IPS-15b (cell line): Measurements from ENCODE around the gene INTS1.

Experiments used
- H3K27me3 ChIP-seq: one replicate; pipeline ENCODE4 v1.6.1; 2013; ENCODE audit warnings: low read length; ENCODE audit not compliant: control insufficient read depth, insufficient read depth
- H3K36me3 ChIP-seq: one replicate; pipeline ENCODE4 v1.6.1; 2013; ENCODE audit warnings: low read length; ENCODE audit not compliant: control insufficient read depth, insufficient read depth
- H3K4me1 ChIP-seq: one replicate; pipeline ENCODE4 v1.6.1; 2013; ENCODE audit warnings: mild to moderate bottlenecking, low read length; ENCODE audit not compliant: control insufficient read depth, insufficient read depth
- H3K4me3 ChIP-seq: one replicate; pipeline ENCODE4 v1.5.1; 2013; ENCODE audit warnings: low read depth, low read length
- H3K9ac ChIP-seq: one replicate; pipeline ENCODE4 v1.6.1; 2013; ENCODE audit warnings: low read depth, mild to moderate bottlenecking, low read length
- H3K9me3 ChIP-seq: one replicate; pipeline ENCODE4 v1.6.1; 2013; ENCODE audit warnings: mild to moderate bottlenecking, low read length; ENCODE audit not compliant: control insufficient read depth, insufficient read depth

Gene INTS1

GRCh38 chr7:1503816-1504775, at the start of gene INTS1:
Gene INTS1, minus strand, starts transcription at chr7:1504389. Its CDS starts 429 bp downstream, at chr7:1503960.
- peaks cover 6% of the 10 kb centered on the region for H3K4me1 ChIP-seq
- H3K36me3 ChIP-seq = peaks cover 36% of the 10 kb centered on the region
- H3K27me3 ChIP-seq = no peaks in the 10 kb centered on the region
- peak within 1 kb of the TSS; percentile 63 for H3K4me3 ChIP-seq
- H3K9me3 ChIP-seq = no peaks in the 10 kb centered on the region
- H3K9ac ChIP-seq = peak within 1 kb of the TSS; percentile 79

- Histone ChIP-seq H3K4me1 (peaks cover 2% of the 10 kb centered on the region), H3K9me3 (no peaks in the 10 kb centered on the region), H3K27me3 (no peaks in the 10 kb centered on the region), H3K36me3 (no peaks in the 10 kb centered on the region), H3K9ac (no peak overlapping the region), H3K4me3 (no peak overlapping the region)
These were observed 49.5 kb upstream of the INTS1 start for GRCh38 chr7:1553512-1554210.

GRCh38 chr7:1552200-1552599, 48.0 kb upstream of the INTS1 start:
- Histone ChIP-seq H3K9ac (no peak overlapping the region), H3K27me3 (no peaks in the 10 kb centered on the region), H3K4me3 (no peak overlapping the region), H3K9me3 (no peaks in the 10 kb centered on the region), H3K36me3 (no peaks in the 10 kb centered on the region), H3K4me1 (peaks cover 2% of the 10 kb centered on the region)

- no peaks in the 10 kb centered on the region for H3K36me3 ChIP-seq
- no peaks in the 10 kb centered on the region for H3K9me3 ChIP-seq
- no peak overlapping the region for H3K9ac ChIP-seq
- H3K27me3 ChIP-seq = no peaks in the 10 kb centered on the region
- H3K4me3 ChIP-seq = no peak overlapping the region
- peaks cover 2% of the 10 kb centered on the region for H3K4me1 ChIP-seq
These were observed 46.6 kb upstream of the INTS1 start for GRCh38 chr7:1550846-1551155.

- Histone ChIP-seq H3K36me3 (no peaks in the 10 kb centered on the region), H3K4me1 (no peaks in the 10 kb centered on the region), H3K27me3 (no peaks in the 10 kb centered on the region), H3K9ac (no peak overlapping the region), H3K9me3 (no peaks in the 10 kb centered on the region), H3K4me3 (no peak overlapping the region)
These were observed 46.0 kb upstream of the INTS1 start for GRCh38 chr7:1550005-1550845.

GRCh38 chr7:1549357-1550004, 45.3 kb upstream of the INTS1 start:
- Histone ChIP-seq H3K9ac (no peak overlapping the region), H3K4me3 (no peak overlapping the region), H3K4me1 (no peaks in the 10 kb centered on the region), H3K36me3 (peaks cover 2% of the 10 kb centered on the region), H3K9me3 (no peaks in the 10 kb centered on the region), H3K27me3 (no peaks in the 10 kb centered on the region)

GRCh38 chr7:1548944-1549343, 44.8 kb upstream of the INTS1 start:
- no peak overlapping the region for H3K4me3 ChIP-seq
- no peak overlapping the region for H3K9ac ChIP-seq
- no peaks in the 10 kb centered on the region for H3K9me3 ChIP-seq
- no peaks in the 10 kb centered on the region for H3K4me1 ChIP-seq
- no peaks in the 10 kb centered on the region for H3K27me3 ChIP-seq
- peaks cover 7% of the 10 kb centered on the region for H3K36me3 ChIP-seq

- Histone ChIP-seq H3K4me3 (no peak overlapping the region), H3K27me3 (no peaks in the 10 kb centered on the region), H3K9ac (no peak overlapping the region), H3K4me1 (no peaks in the 10 kb centered on the region), H3K9me3 (no peaks in the 10 kb centered on the region), H3K36me3 (peaks cover 9% of the 10 kb centered on the region)
These were observed 44.2 kb upstream of the INTS1 start for GRCh38 chr7:1548438-1548831.

GRCh38 chr7:1547777-1548437, 43.7 kb upstream of the INTS1 start:
- H3K4me1 ChIP-seq = no peaks in the 10 kb centered on the region
- no peaks in the 10 kb centered on the region for H3K27me3 ChIP-seq
- H3K4me3 ChIP-seq = no peak overlapping the region
- H3K9ac ChIP-seq = no peak overlapping the region
- peaks cover 9% of the 10 kb centered on the region for H3K36me3 ChIP-seq
- no peaks in the 10 kb centered on the region for H3K9me3 ChIP-seq

- Histone ChIP-seq H3K9me3 (no peaks in the 10 kb centered on the region), H3K9ac (no peak overlapping the region), H3K27me3 (no peaks in the 10 kb centered on the region), H3K4me1 (no peaks in the 10 kb centered on the region), H3K4me3 (no peak overlapping the region), H3K36me3 (peaks cover 12% of the 10 kb centered on the region)
These were observed 43.0 kb upstream of the INTS1 start for GRCh38 chr7:1546909-1547776.
